Measurements from ENCODE around the gene MPPED2.

DNA sequence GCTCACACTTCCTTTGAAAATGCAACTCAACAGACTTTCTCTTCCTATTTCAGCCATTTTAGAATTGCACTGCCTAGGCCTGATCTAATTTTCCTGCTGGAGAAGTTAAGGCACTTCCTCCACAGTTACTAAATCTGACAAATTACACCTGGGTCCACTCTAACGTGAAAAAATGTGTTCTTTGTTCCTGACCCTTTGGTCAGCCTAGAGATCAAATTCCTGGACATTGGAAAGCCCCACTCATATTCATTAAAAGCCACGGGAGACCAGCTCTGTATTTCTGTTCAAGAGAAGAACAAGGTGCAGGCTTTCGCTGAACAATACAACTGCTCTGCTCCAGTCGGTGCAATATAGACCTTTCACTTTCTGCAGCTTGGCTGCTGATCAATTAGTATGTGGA, 96.6 kb downstream of the MPPED2 start:
- TF ChIP-seq, protein P1, sequence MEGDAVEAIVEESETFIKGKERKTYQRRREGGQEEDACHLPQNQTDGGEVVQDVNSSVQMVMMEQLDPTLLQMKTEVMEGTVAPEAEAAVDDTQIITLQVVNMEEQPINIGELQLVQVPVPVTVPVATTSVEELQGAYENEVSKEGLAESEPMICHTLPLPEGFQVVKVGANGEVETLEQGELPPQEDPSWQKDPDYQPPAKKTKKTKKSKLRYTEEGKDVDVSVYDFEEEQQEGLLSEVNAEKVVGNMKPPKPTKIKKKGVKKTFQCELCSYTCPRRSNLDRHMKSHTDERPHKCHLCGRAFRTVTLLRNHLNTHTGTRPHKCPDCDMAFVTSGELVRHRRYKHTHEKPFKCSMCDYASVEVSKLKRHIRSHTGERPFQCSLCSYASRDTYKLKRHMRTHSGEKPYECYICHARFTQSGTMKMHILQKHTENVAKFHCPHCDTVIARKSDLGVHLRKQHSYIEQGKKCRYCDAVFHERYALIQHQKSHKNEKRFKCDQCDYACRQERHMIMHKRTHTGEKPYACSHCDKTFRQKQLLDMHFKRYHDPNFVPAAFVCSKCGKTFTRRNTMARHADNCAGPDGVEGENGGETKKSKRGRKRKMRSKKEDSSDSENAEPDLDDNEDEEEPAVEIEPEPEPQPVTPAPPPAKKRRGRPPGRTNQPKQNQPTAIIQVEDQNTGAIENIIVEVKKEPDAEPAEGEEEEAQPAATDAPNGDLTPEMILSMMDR (IDR thresholded peaks at IDR 0.05) = no peak
- TF ChIP-seq POLR2A (IDR thresholded peaks at IDR 0.05) = no peak
- TF ChIP-seq EP300 (IDR thresholded peaks at IDR 0.05) = no peak

Data from tibial nerve (tissue), 4 donors.